Activated CD8-positive, alpha-beta T cell treated with anti-CD3 and anti-CD28 coated beads, Interleukin-2, amount 10 ng/mL, durations not matched to agents 7 days and 5 days (primary cell): Measurements from ENCODE around the gene RASA4. TPM values are rescaled to one million over a fixed set of nuclear protein-coding genes. Genes with fewer than 3 reads are reported as not detected.
A peak's percentile ranks its signal among the peaks of the same experiment; 100 is the strongest.
"Not testable (repeated sequence)": the region's sequence is repeated elsewhere in the genome, so short reads cannot be mapped to it uniquely, and the experiment has no call there.

Experiments
- ATAC-seq: fragments of 150-1000 bp; cut with Tn5 transposase; one replicate; pipeline ENCODE4 v1.10.0; 2021; ENCODE audit warnings: moderate library complexity
- CTCF ChIA-PET: fragments of 350-600 bp; sonication (Branson Sonifier 250); formaldehyde crosslinking; loops from one replicate; lab custom pipeline; 2021; ENCODE audit warnings: antibody characterized with exemption; lab: Charles Lee
- POLR2A ChIA-PET: fragments of 350-600 bp; sonication (Branson Sonifier 250); formaldehyde crosslinking; loops from one replicate; lab custom pipeline; 2021; ENCODE audit warnings: antibody characterized with exemption; lab: Charles Lee
- DNase-seq: peaks from one replicate; pipeline ENCODE4 v3.0.0-alpha.2; 2020
- H3K27ac Mint-ChIP-seq: one replicate; pipeline ENCODE4 v1.8.0; 2021; ENCODE audit warnings: mild to moderate bottlenecking, mixed read lengths
- H3K27me3 Mint-ChIP-seq: one replicate; pipeline ENCODE4 v1.8.0; 2021; ENCODE audit warnings: low read depth, mixed read lengths
- H3K36me3 Mint-ChIP-seq: one replicate; pipeline ENCODE4 v1.8.0; 2021; ENCODE audit warnings: low read depth, mixed read lengths
- H3K4me1 Mint-ChIP-seq: one replicate; pipeline ENCODE4 v1.8.0; 2021; ENCODE audit warnings: low read depth, mixed read lengths
- H3K4me3 Mint-ChIP-seq: one replicate; pipeline ENCODE4 v1.8.0; 2021; ENCODE audit warnings: mild to moderate bottlenecking, mixed read lengths
- H3K9me3 Mint-ChIP-seq: one replicate; pipeline ENCODE4 v1.8.0; 2022; ENCODE audit warnings: mixed read lengths; ENCODE audit not compliant: insufficient read depth
- total RNA-seq, 2 experiments: library from RNA; stranded (reverse); gene quantifications; one replicate each; pipeline ENCODE4 v1.2.3, GENCODE V29; 2021

The RASA4 gene
- total RNA-seq, 2 experiments from 2014 or later: 59.0 to 61.8 TPM

GRCh38 chr7:102572261-102573239 is 44.0 kb downstream of the RASA4 start, which contains the start of gene POLR2J3:
POLR2J3 (minus strand) TSS chr7:102572583; CDS start chr7:102572521, 62 bp downstream.
- DNase-seq (peak; percentile 100), ATAC-seq (peak; percentile 92)
- H3K9me3 Mint-ChIP-seq, H3K36me3 Mint-ChIP-seq, CTCF ChIA-PET, H3K4me1 Mint-ChIP-seq, H3K27me3 Mint-ChIP-seq, POLR2A ChIA-PET: not testable (repeated sequence)
- H3K4me3 Mint-ChIP-seq: peak within 1 kb of the TSS; percentile 89
- H3K27ac Mint-ChIP-seq: peak within 1 kb of the TSS; percentile 92

GRCh38 chr7:102568620-102569019 is 47.9 kb downstream of the RASA4 start:
- DNase-seq, H3K9me3 Mint-ChIP-seq, H3K27me3 Mint-ChIP-seq, ATAC-seq, POLR2A ChIA-PET, H3K27ac Mint-ChIP-seq, H3K4me3 Mint-ChIP-seq, H3K36me3 Mint-ChIP-seq, CTCF ChIA-PET, H3K4me1 Mint-ChIP-seq: not testable (repeated sequence)

- DNase-seq, H3K27me3 Mint-ChIP-seq, H3K4me3 Mint-ChIP-seq, H3K36me3 Mint-ChIP-seq, POLR2A ChIA-PET, H3K9me3 Mint-ChIP-seq, CTCF ChIA-PET, H3K4me1 Mint-ChIP-seq, H3K27ac Mint-ChIP-seq: not testable (repeated sequence)
- ATAC-seq: peak; percentile 35
These were observed 65.6 kb downstream of the RASA4 start, which contains the start of gene SPDYE2 for GRCh38 chr7:102550808-102551422. SPDYE2 (plus strand) TSS chr7:102551226; CDS start chr7:102553256, 2,030 bp downstream.

GRCh38 chr7:102546353-102546752 is 70.2 kb downstream of the RASA4 start:
- ATAC-seq, H3K27me3 Mint-ChIP-seq, H3K36me3 Mint-ChIP-seq, H3K27ac Mint-ChIP-seq, H3K4me1 Mint-ChIP-seq, CTCF ChIA-PET, H3K9me3 Mint-ChIP-seq, H3K4me3 Mint-ChIP-seq, POLR2A ChIA-PET, DNase-seq: not testable (repeated sequence)

- ATAC-seq, H3K9me3 Mint-ChIP-seq, H3K27ac Mint-ChIP-seq, H3K4me3 Mint-ChIP-seq, DNase-seq, CTCF ChIA-PET, H3K4me1 Mint-ChIP-seq, H3K36me3 Mint-ChIP-seq, H3K27me3 Mint-ChIP-seq, POLR2A ChIA-PET: not testable (repeated sequence)
These were observed 71.3 kb downstream of the RASA4 start for GRCh38 chr7:102545288-102545687.

GRCh38 chr7:102544372-102544771 is 72.2 kb downstream of the RASA4 start:
- H3K4me3 Mint-ChIP-seq, POLR2A ChIA-PET, ATAC-seq, H3K9me3 Mint-ChIP-seq, DNase-seq, CTCF ChIA-PET, H3K27ac Mint-ChIP-seq, H3K4me1 Mint-ChIP-seq, H3K36me3 Mint-ChIP-seq, H3K27me3 Mint-ChIP-seq: not testable (repeated sequence)

GRCh38 chr7:102543596-102543995 is 73.0 kb downstream of the RASA4 start, which contains the start of gene UPK3BL2:
UPK3BL2 (minus strand) TSS chr7:102543696; CDS start chr7:102543636, 60 bp downstream.
- not testable (repeated sequence) for H3K27ac Mint-ChIP-seq

GRCh38 chr7:102542771-102543170 is 73.8 kb downstream of the RASA4 start:
- H3K9me3 Mint-ChIP-seq, CTCF ChIA-PET, DNase-seq, H3K4me3 Mint-ChIP-seq, H3K4me1 Mint-ChIP-seq, ATAC-seq, POLR2A ChIA-PET, H3K36me3 Mint-ChIP-seq, H3K27ac Mint-ChIP-seq, H3K27me3 Mint-ChIP-seq: not testable (repeated sequence)

More at GRCh38 chr7:102543596-102543995, 73.0 kb downstream of the RASA4 start, which contains the start of gene UPK3BL2:
- H3K36me3 Mint-ChIP-seq, ATAC-seq, H3K4me3 Mint-ChIP-seq, H3K4me1 Mint-ChIP-seq, CTCF ChIA-PET, H3K9me3 Mint-ChIP-seq, H3K27me3 Mint-ChIP-seq, DNase-seq, POLR2A ChIA-PET: not testable (repeated sequence)

- H3K4me1 Mint-ChIP-seq, POLR2A ChIA-PET, ATAC-seq, H3K9me3 Mint-ChIP-seq, H3K27me3 Mint-ChIP-seq, H3K27ac Mint-ChIP-seq, H3K36me3 Mint-ChIP-seq, DNase-seq, H3K4me3 Mint-ChIP-seq, CTCF ChIA-PET: not testable (repeated sequence)
These were observed 74.5 kb downstream of the RASA4 start for GRCh38 chr7:102542083-102542482.

GRCh38 chr7:102540604-102541003 is 76.0 kb downstream of the RASA4 start:
- H3K27me3 Mint-ChIP-seq, POLR2A ChIA-PET, H3K4me1 Mint-ChIP-seq, H3K36me3 Mint-ChIP-seq, ATAC-seq, H3K4me3 Mint-ChIP-seq, DNase-seq, H3K9me3 Mint-ChIP-seq, H3K27ac Mint-ChIP-seq, CTCF ChIA-PET: not testable (repeated sequence)

GRCh38 chr7:102535062-102535615 is 81.4 kb downstream of the RASA4 start:
- CTCF ChIA-PET, H3K9me3 Mint-ChIP-seq, DNase-seq, H3K27me3 Mint-ChIP-seq, H3K27ac Mint-ChIP-seq, H3K4me1 Mint-ChIP-seq, H3K36me3 Mint-ChIP-seq, POLR2A ChIA-PET, H3K4me3 Mint-ChIP-seq, ATAC-seq: not testable (repeated sequence)

GRCh38 chr7:102532127-102532526 is 84.4 kb downstream of the RASA4 start:
- DNase-seq, H3K4me1 Mint-ChIP-seq, H3K4me3 Mint-ChIP-seq, H3K9me3 Mint-ChIP-seq, H3K27me3 Mint-ChIP-seq, CTCF ChIA-PET, ATAC-seq, H3K27ac Mint-ChIP-seq, H3K36me3 Mint-ChIP-seq, POLR2A ChIA-PET: not testable (repeated sequence)
